GM18498 (cell line): ENCODE results near the gene CCDC8.
"Not testable (repeated sequence)": the region's sequence is repeated elsewhere in the genome, so short reads cannot be mapped to it uniquely, and the experiment has no call there.

Experiments used
- ATAC-seq: cut with Tn5 transposase; IDR thresholded peaks from one replicate; pipeline ENCODE4 v1.9.1; 2021; ENCODE audit warnings: mild to moderate bottlenecking, moderate library complexity; ENCODE audit not compliant: unreplicated experiment

CCDC8 gene

DNA sequence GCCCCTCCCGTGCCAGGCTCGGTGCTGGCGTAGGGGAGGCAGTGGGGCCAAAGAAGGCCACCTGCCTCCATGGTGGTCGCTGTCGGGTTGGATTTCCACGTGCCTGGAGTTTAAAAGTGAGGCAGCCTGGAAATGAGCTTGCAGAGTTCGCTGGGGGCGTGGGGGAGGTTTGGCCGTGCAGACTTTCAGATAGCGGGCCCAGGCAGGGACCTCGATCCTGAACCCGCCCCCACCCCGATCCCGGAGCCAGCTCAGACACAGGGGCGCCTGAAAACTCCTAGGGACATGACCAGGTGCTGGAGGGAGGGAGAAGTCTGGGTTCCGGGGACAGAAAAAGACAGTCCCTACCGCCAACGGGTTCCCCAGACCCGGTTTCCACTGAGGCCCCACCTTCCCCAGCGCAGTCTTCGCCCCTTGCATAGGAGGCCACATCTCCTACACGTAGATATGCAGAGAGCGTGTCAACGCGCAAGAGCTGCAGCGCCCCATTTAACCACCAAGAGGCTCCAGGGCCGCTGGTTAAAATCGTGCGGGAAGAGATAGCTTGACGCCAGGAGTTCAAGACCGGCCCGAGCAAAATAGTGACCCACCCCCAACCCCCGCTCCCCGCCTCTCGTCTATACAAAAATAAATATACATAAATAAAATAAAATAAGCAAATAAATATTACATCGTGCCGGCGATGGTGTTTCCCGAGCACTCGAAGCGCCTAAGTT lies 8.5 kb downstream of the CCDC8 start:
- no peak for ATAC-seq

DNA sequence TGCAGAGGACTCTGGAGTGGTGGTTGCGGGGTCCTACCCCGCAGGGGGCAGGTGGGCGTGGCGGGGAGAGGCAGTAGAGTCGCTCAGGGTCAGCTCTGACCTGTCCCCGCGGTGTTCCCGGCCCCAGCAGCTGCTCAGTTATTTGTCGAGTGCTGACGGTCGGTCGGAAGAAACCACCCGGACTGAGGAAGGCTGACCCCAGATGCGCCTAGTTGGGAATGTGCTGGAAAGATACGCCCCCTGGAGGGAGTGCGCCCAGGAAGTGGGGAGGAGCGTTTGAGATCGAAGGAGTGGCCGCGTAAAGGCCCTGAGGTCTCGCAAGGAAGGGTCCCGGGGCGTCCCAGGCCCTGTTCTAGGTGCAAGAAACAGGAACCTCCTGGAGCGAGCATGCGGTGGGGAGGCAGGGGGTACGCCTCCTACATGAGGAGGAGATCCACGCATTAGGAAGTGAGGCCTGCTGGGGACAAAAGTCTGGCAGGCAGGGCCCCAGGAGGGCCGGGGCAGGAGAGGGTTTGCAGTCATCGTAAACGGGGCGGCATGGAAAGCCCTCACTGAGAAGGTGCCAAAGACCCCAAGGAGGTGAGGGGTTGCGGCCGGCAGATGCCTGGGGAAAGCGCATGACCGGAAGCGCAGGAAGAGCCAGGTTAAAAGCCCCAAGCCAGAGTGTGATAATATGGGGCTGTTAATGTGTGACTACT lies 9.2 kb downstream of the CCDC8 start:
- ATAC-seq = no peak

DNA sequence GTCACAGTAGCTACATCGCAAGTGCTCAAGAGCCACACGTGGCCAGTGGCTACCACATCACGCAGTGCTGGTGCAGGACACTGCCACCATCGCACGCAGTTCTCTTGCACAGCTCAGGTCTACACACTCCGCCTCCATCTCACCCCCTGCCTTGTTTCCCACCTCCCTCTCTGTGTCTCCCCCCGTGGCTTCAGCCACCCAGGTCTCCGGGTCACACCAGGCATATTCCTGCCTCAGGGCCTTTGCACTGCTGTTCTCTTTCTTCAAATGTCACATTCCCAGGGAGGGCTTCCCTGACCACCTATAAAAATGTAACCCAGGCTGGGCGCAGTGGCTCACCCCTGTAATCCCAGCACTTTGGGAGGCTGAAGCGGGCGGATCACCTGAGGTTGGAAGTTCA lies 10.6 kb downstream of the CCDC8 start:
- no peak for ATAC-seq

DNA sequence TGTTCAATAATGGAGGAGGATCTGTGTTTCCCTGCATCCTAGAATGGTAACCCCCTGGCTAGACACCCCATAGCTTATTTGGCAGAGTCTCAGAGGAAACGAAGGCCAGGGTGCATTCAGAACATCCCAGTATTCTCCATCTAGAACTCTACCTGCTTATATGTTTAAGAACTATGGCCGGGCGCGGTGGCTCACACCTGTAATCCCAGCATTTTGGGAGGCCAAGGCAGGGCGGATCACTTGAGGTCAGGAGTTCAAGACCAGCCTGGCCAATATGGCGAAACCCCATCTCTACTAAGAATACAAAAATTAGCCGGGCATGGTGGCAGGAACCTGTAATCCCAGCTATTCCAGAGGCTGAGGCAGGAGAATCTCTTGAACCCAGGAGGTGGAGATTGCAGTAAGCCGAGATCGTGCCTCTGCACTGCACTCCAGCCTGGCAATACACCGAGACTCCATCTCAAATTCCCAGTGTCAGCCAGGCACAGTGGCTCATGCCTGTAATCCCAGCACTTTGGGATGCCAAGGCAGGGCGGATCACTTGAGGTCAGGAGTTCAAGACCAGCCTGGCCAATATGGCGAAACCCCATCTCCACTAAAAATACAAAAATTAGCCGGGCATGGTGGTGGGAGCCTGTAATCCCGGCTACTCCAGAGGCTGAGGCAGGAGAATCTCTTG lies 15.4 kb downstream of the CCDC8 start:
- not testable (repeated sequence) for ATAC-seq

DNA sequence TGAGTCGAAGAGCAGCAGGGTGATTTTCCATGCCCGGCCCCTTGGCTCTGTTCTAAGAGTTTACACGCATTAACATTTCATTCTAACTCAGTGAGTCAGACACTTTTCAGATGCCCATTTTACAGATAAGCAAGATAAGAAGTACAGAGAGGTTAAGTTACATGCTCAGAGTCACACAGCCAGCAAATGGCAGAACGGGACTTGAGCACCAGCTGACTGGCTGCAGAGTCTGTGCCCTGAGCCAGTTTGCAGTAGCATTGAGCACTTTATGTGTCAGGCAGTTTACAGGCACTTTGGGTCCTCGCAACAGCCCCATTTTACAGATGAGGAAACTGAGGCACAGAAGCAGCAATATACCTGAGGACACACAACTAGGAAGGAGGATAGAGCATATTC lies 19.0 kb downstream of the CCDC8 start:
- no peak for ATAC-seq

DNA sequence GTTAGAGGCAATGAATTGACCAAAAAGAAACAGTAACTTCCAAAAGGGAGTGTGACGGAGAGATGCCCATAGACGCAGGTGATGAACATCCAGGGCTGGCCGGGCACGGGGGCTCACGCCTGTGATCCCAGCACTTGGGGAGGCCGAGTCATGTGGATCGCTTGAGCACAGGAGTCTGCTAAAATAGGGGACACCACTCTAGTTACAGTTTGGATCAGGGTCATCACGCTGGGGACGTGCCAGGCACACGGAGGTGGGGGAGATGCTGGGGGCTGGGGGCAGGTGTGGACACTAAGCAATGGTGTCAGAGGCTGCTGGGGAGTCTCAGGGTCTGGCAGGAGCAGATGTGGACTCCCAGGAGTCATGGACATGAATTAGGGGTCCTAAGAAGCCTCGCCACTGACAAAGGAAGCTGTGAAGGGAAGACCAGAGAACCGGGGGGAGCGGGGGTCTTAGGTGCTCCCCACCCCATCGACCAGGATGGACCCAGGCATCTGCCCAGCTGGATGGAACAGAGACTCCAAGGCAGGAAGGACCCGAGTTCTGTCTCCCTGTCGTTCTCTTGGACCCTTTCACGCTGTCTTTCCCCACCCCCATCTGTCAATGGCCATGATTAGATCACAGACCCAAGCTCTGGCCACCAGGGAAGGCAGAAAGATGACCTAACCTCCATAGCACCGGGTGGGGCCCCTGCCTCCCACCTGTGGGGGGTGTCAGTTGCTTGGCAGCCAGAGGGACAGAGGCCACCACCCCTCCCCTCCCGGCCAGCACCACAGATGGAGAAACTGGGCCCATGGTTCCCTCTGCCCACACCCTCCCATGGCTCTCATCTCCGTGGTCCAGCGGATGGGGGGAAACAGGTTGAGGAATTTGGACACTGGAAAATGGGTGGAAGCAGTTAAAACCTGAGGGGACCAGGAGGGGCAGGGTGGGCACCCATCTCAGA lies 19.6 kb downstream of the CCDC8 start:
- ATAC-seq = no peak

DNA sequence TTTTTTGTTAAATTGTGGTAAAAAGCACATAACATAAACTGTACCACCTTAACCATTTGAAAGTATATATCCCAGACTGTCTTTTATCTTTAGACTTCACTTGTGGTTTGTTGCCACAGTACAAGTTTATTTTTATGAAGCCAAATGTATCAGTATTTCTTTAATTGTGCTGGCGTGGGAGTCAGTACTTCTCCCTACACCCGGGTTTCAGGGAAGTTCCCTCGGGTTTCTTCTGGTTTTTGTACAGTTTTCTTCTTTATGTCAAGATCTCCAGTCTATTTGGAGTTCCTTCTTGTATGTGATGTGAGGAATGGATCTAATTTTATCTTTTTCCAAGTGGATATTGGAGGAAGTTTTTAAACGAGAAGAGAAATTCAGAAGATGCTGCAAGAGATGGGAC lies 20.5 kb downstream of the CCDC8 start:
- no peak for ATAC-seq

DNA sequence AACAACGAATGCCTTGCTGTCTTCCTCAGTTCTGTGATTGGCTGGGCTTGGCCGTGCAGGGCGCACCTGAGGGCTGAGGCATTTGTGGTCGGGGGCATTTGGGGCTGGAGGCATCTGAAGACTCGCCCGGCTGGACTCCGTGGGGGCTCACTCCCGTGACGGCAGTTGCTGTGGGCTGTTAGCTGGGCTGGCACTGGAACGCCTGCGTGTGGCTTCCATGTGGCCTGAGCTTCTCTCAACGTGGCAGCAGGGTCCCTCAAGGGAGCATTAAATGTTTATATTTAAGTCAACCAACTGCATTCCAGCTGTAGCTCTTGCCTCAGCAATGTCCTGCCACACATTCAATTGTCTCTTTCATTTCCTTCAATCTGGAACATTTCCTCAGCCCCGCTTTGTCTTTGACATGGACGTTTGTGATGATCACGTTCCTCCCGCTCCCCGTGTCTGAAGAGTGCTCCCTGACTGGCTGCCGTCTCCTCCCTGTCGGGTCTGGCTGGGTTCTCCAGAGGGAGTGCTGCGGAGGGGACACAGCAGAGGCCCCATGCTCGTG lies 21.0 kb downstream of the CCDC8 start:
- ATAC-seq = no peak

DNA sequence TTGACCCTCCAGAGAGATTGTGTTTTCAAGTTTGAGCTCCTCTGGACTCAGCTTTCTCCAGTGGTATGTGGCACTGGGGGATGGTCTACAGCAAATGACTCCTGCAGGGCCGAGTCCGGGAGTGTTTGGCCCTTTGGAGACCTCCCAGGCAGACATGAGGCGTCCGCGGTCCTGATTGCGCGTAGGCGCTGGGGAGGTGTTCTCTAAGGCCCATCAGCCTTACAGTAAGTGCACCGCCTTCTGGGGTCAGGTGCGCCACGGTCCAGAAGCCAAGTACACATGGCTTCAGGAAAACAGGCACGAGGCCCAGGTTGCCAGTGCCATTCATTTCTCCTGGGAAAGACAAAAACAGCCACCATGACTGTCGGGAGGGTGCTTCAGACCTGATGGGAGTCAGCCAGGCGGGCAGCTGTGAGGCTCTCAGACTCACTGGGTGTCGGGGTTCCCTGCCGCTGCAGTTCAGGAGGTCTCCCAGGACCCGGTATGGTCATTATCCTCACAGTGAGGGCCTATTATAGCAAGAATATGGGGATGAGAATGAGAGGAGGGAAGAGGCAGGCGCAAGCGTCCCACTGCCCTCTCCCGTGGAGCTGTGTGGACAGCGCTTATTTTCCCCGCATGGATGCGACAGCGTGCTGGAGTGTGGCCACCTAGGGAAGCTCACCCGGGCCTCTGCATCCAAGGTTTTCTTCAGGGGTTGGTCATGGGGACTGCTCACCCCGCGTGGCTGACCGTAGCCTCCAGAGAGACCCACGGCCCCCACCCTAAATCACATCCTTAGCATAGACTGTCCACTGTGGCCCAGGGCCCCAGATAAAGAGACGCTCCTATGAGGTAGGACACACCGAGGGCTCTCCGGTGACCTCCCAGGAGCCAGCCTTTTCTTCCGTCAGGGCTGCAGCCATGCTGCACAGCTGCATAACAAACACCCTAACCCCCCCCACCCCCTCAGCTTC lies 21.8 kb downstream of the CCDC8 start:
- no peak for ATAC-seq

DNA sequence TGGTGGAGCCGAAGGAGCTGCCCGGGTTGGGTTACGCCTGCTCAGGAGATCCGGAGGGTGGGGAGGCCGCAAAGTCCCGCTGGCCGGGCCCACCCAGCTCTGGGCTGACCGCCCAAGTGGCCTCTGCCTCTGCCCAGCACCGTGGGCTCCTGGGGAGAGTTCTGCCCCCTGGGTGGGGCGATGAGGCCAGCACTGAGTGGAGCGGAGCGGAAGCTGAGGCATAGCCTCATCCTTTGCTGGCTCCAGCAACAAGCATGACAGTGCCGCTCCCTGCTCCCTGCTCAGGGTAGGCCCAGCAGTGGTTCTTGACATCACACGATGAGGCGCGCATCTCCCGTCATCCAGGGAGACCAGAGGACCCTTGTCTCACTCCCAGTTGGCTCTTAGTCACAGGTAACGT lies 22.5 kb downstream of the CCDC8 start:
- ATAC-seq = no peak

DNA sequence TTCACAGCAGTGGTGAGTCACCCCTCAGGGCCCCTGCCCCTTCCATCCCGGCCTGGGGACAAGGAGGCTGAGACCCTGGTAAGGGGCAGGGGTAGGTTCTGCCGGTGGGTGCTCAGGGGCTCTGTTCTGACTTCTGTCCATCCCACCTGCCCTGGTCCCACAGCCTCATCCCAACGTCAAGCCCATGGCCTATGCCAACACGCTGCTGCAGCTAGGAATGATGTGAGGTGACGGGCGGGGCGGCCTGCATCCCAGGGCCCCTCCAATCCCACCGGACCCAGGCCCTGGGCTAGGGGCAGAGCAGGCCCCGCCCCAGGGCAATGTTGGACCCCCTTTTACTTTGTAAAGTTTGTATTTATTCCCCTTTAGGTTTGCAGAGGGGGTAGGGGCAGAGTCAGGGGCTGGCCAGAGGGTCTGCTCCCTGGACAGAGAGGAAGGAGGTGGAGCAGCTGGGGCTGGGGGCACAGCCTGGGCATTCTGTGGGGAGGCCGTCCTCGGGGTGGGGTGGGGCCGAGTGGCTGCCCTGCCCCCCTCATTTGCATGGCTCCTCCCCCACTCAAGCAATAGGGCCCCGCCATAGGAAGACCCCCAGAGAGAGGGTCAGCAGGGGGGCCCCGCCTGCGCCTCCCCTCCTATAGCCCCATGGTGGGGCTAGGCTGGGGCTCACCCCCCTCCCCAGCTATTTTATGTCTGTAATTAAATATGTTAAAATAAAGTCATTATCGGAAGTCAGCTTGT lies 23.1 kb downstream of the CCDC8 start:
- no peak for ATAC-seq

DNA sequence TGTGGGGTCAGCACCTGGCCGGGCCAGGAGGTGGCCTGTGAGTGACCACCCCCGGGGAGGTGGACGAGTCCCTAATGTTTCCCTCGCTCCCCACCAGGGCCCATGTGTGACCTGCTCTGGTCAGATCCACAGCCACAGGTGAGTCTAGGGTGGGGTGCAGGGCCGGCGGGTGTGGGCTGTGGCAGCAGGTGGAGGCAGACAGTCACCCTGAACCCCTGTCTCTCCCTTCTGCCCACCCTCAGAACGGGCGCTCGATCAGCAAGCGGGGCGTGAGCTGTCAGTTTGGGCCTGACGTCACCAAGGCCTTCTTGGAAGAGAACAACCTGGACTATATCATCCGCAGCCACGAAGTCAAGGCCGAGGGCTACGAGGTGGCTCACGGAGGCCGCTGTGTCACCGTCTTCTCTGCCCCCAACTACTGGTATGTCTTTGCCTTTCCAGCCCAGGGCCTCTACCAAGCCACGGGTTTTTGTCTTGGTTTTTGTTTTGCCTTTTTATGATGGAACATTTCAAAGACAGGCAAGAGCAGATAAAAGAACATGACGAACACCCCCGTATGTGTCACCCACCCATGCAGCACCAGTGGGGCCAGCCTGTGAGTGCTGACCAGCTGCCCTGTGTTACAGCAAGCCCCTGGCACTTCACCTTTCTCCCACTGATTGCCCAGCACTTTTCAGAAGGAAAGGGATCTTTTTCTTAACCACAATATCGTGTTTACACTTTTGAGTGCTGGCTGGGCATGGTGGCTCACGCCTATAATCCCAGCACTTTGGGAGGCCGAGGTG lies 24.9 kb downstream of the CCDC8 start:
- no peak for ATAC-seq

DNA sequence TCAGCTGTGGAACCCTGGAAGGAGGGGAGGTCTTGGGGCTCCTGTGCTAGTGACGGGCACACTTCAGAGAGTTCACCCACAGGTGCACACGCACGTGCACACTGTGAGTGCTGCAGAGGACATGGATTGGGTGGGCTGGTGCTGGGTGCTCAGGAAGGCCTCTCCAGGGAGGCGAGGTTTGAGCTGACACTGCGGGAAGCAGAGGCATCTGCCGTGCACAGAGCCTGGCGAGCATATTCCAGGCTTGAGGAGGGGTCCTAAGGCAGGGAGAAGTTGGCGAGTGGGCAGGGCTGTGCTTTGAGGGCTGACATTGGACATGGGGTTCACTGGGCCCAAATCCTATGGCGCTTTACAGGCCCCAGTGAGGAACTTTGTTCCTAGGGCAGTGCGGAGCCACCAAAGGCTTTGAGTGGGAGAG lies 25.6 kb downstream of the CCDC8 start:
- ATAC-seq = no peak

DNA sequence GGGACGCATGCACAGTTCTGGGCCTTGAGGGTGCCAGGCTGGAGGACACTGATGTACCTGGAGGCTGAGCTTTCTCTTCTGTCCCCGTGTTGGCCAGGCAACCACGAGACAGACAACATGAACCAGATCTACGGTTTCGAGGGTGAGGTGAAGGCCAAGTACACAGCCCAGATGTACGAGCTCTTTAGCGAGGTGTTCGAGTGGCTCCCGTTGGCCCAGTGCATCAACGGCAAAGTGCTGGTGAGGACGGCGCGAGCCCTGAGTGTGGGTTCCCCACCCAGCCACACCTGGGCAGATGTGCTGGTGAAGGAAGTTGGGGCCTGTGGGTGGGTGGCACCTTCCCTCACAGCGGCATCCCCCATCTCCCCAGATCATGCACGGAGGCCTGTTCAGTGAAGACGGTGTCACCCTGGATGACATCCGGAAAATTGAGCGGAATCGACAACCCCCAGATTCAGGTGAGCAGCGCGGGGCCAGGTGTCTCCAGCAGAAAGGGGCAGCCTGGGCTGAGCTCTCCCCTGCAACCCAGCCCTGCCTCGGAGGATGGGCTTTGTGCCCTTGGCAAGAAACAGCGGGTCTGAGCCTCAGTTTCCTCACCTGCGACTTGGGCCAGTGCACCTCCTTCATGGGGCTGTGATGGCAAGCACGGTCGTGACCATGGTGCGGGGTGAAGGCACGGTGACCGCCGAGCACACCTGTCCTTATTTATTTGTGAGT lies 26.2 kb downstream of the CCDC8 start:
- ATAC-seq = no peak

DNA sequence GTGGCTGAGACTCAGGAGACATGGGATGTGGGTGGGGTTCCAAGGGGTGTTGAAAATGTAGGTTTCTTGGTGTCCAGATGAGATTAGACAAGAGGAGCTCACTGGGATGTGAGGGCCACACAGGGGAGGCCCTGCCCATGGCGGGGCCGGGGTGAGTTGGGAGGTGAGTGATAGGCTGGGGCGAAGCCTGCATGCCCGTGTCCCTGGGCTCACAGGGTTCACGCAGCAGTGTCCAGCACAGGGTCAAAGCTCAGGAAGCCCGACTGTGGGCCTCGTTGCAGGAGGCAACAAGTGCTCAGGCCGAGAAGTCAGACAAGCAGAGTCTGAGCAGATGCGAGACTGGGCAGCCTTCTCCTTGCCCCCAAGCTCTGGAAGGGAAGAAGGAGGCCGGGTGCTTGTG lies 27.2 kb downstream of the CCDC8 start:
- no peak for ATAC-seq

DNA sequence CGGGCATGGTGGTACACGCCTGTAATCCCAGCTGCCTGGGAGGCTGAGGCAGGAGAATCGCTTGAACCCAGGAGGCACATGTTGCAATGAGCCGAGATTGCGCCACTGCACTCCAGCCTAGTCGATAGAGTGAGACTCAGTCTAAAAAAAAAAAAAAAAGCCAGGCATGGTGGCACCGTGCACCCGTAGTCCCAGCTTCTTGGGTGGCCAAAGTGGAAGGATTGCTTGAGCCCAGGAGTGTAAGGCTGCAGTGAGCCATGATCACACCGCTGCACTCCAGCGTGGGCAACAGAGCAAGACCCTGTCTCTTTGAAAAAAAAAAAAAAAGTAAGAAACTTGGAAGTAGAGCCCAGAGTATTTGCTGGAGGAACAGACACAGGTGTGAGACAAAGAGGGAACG lies 27.7 kb downstream of the CCDC8 start:
- no peak for ATAC-seq

DNA sequence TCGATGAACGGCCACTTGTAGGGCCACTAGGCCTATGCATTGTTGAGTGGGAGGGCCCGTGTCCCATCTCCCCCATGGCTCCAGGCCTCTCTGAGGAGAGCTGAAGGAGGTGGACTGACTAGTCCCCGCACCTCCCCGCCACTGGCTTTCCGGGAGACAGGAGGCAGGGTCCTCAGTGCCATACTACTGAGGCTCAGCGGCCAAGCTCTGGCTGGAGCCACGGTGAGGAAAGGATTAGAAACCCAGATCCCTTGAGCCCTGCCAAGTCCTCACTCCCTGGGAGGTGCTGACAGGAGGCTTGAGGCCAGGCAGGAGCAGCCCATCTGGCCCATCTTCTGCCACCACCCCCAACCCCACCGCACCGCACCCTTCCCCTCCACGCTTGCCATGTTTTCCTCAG lies 29.0 kb downstream of the CCDC8 start:
- no peak for ATAC-seq

DNA sequence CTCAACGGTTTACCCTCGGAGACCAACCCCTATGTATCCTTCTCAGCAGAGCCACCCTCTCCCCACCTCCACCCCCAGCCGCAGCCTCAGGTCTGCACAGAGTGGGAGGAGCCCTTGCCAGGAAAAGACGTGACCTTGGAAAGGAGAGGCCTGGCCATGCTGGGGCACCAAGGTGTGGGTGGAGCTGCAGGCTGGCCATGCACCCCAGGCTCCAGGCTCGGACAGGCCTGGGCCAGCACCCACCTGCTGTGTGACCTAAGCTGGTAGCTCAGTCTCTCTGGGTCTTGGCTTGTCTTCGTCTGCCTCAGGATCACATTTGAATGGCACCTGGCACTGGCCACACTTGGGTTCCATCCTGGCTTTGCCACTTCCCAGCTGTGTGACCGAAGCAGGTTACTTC lies 29.5 kb downstream of the CCDC8 start:
- no peak for ATAC-seq
